Panc1 (cell line): ENCODE data around the gene BAIAP2.
"Not testable (repeated sequence)": the region's sequence is repeated elsewhere in the genome, so short reads cannot be mapped to it uniquely, and the experiment has no call there.

Experiments used
- CTCF ChIP-seq: fragments of 450-650 bp; IDR thresholded peaks from 2 replicates; pipeline ENCODE4 v1.5.1; 2017; ENCODE audit warnings: mild to moderate bottlenecking
- POLR2AphosphoS5 ChIP-seq: IDR thresholded peaks from 2 replicates; pipeline ENCODE4 v1.6.1; 2012; ENCODE audit warnings: mild to moderate bottlenecking, low read depth, low read length, moderate library complexity
- REST ChIP-seq, 2 experiments: IDR thresholded peaks; 2 replicates each; pipeline ENCODE4 v1.6.1; 2011 to 2012; ENCODE audit warnings: low read depth in 2 of 2, control low read depth in 1 of 2, low read length in 1 of 2, mild to moderate bottlenecking in 1 of 2, moderate library complexity in 1 of 2; ENCODE audit not compliant: insufficient read depth in 1 of 2
- TCF7L2 ChIP-seq: IDR thresholded peaks from 2 replicates; pipeline ENCODE4 v1.6.1; 2011; ENCODE audit warnings: mild to moderate bottlenecking, low read depth, low read length, inconsistent platforms

GRCh38 chr17:81078026-81078913, 43.3 kb downstream of the BAIAP2 start:
- TF ChIP-seq CTCF; POLR2AphosphoS5; REST (IDR thresholded peaks at IDR 0.05; ENCODE audit: insufficient read depth in 1 of 2, low read depth in 2 of 2, low read length in 1 of 2); TCF7L2: not testable (repeated sequence)
